ENCODE results near the gene GATA5.

The GATA5 gene

GRCh38 chr20:62513991-62514390 is 38.2 kb upstream of the GATA5 start:
- in situ Hi-C loops (cut with MboI; ENCODE audit: low pct_unique_long_range_greater_than_20kb, low sequenced_read_pairs, unreplicated experiment) = no loop called here
- no peak for DNase-seq (ENCODE audit: low spot score)
- no peak for TF ChIP-seq CTCF (IDR thresholded peaks at IDR 0.05; ENCODE audit: extremely low read depth, insufficient read depth, missing control alignments)

- in situ Hi-C loops (cut with MboI; ENCODE audit: low pct_unique_long_range_greater_than_20kb, low sequenced_read_pairs, unreplicated experiment) = no loop called here
- TF ChIP-seq CTCF (IDR thresholded peaks at IDR 0.05; ENCODE audit: extremely low read depth, insufficient read depth, missing control alignments) = no peak
- DNase-seq (ENCODE audit: low spot score) = no peak
Measured at GRCh38 chr20:62511915-62512610, 36.3 kb upstream of the GATA5 start.

GRCh38 chr20:62511300-62511914 is 35.6 kb upstream of the GATA5 start:
- no peak for TF ChIP-seq CTCF (IDR thresholded peaks at IDR 0.05; ENCODE audit: extremely low read depth, insufficient read depth, missing control alignments)
- in situ Hi-C loops (cut with MboI; ENCODE audit: low pct_unique_long_range_greater_than_20kb, low sequenced_read_pairs, unreplicated experiment) = no loop called here
- DNase-seq (ENCODE audit: low spot score) = no peak

- TF ChIP-seq CTCF (IDR thresholded peaks at IDR 0.05; ENCODE audit: extremely low read depth, insufficient read depth, missing control alignments) = no peak
- in situ Hi-C loops (cut with MboI; ENCODE audit: low pct_unique_long_range_greater_than_20kb, low sequenced_read_pairs, unreplicated experiment) = no loop called here
- DNase-seq (ENCODE audit: low spot score) = no peak
Measured at GRCh38 chr20:62508641-62509051, 32.9 kb upstream of the GATA5 start.

- in situ Hi-C loops (cut with MboI; ENCODE audit: low pct_unique_long_range_greater_than_20kb, low sequenced_read_pairs, unreplicated experiment) = no loop called here
- TF ChIP-seq CTCF (IDR thresholded peaks at IDR 0.05; ENCODE audit: extremely low read depth, insufficient read depth, missing control alignments) = no peak
- DNase-seq (ENCODE audit: low spot score) = no peak
Measured at GRCh38 chr20:62507991-62508640, 32.3 kb upstream of the GATA5 start.

- DNase-seq (ENCODE audit: low spot score) = no peak
- no peak for TF ChIP-seq CTCF (IDR thresholded peaks at IDR 0.05; ENCODE audit: extremely low read depth, insufficient read depth, missing control alignments)
- in situ Hi-C loops (cut with MboI; ENCODE audit: low pct_unique_long_range_greater_than_20kb, low sequenced_read_pairs, unreplicated experiment) = no loop called here
Measured at GRCh38 chr20:62507323-62507722, 31.5 kb upstream of the GATA5 start.

All from GM13977 (cell line).